ENCODE results near the gene SGMS1. TPM values are rescaled to one million over a fixed set of nuclear protein-coding genes. Genes with fewer than 3 reads are reported as not detected.
"Not testable (repeated sequence)": the region's sequence is repeated elsewhere in the genome, so short reads cannot be mapped to it uniquely, and the experiment has no call there.

SGMS1 gene
- total RNA-seq, 1 donor, result 30.2 TPM

DNA sequence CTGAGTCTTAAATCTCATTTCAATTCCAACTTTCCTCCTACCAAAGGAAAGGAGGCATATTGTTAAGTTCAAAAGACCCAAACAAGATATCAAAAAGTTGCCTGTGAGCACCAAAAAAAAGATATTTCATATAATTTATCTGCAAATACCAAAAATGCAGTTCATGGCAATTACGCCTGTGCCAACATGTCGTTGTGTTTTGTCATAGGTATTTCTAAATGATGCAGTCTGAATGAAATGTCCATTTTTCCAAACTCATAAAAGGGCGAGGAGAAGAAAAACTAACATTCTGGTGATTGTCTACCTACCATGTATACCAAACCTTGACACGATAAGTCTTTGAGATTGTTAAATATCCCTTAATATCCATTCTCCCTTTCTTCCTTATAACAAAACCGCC, 109.8 kb downstream of the SGMS1 start:
- no peak for DNase-seq (ENCODE audit: low read depth in 2 of 3, low spot score in 2 of 3)

DNA sequence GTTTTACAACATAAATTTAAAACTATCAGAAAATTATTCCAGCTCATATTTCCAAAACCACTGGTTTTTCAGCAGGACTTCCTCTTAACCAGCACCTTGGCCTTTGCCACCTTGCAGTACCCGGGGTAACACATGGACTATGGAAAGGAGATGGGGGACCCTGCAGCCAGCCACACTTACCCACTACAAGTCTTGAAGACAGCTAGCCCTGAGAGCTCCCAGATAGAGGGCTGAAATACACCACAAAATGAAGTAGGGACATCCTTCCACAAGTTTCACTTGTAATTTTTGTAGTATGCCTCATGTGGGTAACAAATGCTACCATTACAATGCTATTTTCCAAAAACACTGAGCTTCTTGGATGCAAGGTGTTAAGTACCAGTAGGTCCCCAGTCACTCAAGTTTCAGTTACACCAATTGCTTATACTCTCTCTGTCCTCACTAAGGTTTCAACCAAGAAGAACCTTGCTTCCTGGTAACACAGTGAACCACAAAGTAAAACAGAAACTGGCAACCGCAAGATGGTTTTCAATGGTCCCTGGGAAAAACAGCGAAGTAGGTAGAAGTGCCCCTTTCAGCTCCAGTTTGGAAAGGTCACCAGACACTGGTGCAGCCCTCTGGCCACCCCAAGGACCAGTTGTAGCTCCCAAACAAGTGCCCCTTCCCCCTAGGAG, 110.9 kb downstream of the SGMS1 start:
- DNase-seq (ENCODE audit: low read depth in 2 of 3, low spot score in 2 of 3), result no peak

- no peak for DNase-seq (ENCODE audit: low read depth in 2 of 3, low spot score in 2 of 3)
Measured at GRCh38 chr10:50512214-50512595, 111.6 kb downstream of the SGMS1 start.

DNA sequence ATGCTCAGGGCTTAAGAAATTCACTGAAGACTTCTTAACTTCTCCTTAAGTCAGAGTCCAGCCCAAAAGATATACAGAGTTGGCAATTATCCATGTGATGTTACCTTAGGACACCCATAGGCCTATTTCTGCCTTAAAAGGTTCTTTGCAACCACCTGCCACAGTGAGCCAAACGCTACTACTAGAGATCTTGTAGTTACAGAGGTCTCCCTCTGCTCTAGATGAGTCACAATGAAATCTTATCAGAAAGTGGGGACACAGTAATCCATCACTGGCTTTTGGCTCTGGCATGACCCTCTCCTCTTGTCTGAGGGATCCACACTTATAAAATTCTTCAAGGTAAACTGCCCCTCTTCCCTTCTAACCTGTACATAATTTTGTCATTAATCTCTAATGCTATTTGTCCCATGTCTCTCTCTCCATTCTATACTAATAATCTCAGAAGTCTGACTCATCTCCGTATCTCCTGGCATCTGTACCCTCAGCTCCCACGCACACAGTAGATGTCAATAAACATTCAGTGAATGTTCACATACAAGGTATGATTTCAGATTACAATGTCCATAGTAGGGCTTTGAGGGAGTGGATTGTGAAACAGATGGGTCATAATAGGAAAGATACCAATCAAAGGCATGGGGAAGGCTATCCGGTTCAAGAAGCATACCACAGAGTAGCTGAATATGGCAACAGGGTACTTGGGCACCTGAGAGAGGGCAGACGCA, 112.1 kb downstream of the SGMS1 start:
- DNase-seq (ENCODE audit: low read depth in 2 of 3, low spot score in 2 of 3), result no peak

GRCh38 chr10:50510517-50511473, 113.0 kb downstream of the SGMS1 start:
- DNase-seq (ENCODE audit: low read depth in 2 of 3, low spot score in 2 of 3), result no peak

GRCh38 chr10:50508315-50509051, 115.3 kb downstream of the SGMS1 start:
- DNase-seq (ENCODE audit: low read depth in 2 of 3, low spot score in 2 of 3), result no peak

DNA sequence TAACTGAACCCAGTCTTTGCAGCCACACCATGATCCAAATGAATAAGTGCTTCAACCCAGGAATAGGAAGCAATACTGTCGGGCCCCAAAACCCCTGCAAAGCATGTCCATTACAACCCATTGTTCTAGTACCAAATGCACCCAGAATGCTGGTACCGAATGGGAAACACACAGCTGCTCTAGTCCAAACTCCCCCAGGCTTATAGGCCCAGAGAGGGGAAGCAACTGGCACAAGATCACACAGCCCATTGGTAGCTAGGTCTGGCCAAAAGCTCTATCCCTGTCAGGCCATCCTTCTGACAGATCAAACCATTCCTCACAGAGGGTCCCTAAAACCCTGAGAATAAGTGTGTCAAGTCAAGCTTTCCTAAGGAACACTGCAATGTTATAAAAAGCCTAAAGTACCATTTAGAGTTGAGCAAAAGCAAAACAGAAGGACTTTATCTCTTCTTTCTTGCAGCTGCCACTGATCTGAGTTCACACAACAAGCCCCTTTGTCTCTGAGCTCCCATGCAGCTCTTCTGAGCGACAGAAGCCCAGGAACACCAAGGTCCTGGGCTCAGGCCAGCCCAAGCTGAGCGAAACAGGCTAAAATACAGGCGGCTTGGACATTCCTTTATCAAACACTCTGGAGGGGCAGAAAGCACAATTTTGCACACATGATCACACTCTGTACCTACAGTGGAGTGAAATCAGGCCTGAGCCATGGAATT, 116.7 kb downstream of the SGMS1 start:
- DNase-seq (ENCODE audit: low read depth in 2 of 3, low spot score in 2 of 3), result no peak

DNA sequence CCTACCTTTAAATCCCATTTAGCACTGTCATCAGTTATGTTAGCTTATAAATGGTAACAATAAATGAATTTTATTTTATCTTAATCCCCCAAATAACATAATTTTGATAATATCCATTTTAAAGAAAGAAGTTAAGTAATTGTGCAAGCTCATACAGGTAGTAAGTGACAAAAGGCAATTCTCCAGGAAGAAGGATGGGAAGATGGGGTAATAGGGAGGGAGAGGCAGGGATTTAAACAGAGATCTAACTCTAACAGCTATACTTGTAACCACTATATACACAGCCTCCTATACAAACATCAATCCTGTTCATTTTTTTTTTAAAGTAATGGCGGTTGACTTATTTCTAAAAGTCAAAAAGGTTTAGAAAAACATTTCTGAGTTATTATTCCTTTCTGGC, 119.4 kb downstream of the SGMS1 start:
- no peak for DNase-seq (ENCODE audit: low read depth in 2 of 3, low spot score in 2 of 3)

- no peak for DNase-seq (ENCODE audit: low read depth in 2 of 3, low spot score in 2 of 3)
Measured at GRCh38 chr10:50503661-50504320, 120.0 kb downstream of the SGMS1 start.

GRCh38 chr10:50503156-50503555, 120.6 kb downstream of the SGMS1 start:
- DNase-seq (ENCODE audit: low read depth in 2 of 3, low spot score in 2 of 3), result not testable (repeated sequence)

GRCh38 chr10:50501924-50502452, 121.8 kb downstream of the SGMS1 start:
- DNase-seq (ENCODE audit: low read depth in 2 of 3, low spot score in 2 of 3), result no peak

DNA sequence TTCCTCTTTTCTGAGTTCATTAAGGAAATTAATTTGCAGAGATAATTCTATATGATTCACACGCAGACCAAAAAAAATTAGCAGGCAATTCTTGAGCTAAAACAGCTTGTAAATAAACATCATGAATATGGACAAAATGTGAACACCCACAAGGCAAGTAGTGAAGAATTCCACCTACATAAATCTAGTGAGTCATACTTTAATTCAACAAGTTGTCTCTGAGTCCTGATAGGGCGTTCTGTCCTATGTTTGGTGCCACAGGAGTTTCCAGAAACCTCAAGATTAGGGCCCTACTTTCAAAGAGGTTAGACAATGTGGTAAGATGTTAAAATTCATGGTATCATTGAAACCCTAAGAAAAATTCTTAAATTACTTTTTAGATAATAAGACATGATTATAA, 122.3 kb downstream of the SGMS1 start:
- DNase-seq (ENCODE audit: low read depth in 2 of 3, low spot score in 2 of 3), result no peak

- DNase-seq (ENCODE audit: low read depth in 2 of 3, low spot score in 2 of 3), result no peak
Measured at GRCh38 chr10:50498465-50498864, 125.3 kb downstream of the SGMS1 start.

DNA sequence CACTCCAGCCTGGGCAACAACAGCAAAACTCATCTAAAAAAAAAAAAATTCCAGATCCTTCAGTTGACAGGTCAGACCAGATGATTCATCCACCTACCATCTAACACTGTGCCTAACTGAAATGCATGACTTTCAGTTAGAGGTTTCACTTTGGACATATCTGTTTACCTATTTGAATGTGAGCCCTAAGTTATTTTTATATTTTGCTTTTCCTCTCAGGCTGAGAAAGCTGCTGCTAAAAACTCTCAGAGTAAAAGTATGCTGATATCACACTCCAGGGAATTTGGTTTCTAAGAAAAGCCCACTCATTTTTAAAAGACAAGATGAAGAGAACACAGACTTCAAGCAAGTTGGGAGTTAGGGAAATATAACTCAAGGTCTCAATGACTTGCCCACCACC, 126.0 kb downstream of the SGMS1 start:
- no peak for DNase-seq (ENCODE audit: low read depth in 2 of 3, low spot score in 2 of 3)

- no peak for DNase-seq (ENCODE audit: low read depth in 2 of 3, low spot score in 2 of 3)
Measured at GRCh38 chr10:50496228-50496627, 127.5 kb downstream of the SGMS1 start.

DNA sequence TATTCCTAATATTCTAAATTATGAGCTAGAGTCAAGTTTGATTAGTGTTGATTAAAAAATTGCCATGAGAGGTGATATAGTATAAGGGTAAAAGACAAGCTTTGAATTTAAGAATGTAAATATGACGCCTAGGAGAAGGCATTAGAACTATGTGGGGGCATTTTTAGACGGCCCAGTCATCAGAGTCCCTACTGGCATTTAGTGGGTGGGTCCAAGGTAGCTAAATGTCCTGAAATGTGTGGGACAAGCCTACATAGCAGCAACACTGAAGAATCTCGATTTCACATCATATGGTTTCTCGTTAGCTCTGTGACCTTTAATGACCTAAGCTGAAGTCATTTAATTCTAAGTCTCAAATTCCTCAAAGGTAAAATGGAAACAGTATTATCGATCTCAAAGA, 133.5 kb downstream of the SGMS1 start:
- no peak for DNase-seq (ENCODE audit: low read depth in 2 of 3, low spot score in 2 of 3)

DNA sequence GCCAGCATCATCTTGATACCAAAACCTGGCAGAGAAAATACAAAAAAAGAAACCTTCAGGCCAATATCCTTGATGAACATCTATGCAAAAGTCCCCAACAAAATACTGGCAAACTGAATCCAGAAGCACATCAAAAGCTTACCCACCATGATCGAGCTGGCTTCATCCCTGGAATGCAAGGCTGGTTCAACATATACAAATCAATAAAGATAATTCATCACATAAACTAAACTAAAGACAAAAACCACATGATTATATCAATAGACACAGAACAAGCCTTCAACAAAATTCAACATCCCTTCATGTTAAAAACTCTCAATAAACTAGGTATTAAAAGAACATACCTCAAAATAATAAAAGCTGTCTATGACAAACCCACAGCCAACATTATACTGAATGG, 139.2 kb downstream of the SGMS1 start:
- not testable (repeated sequence) for DNase-seq (ENCODE audit: low read depth in 2 of 3, low spot score in 2 of 3)

DNA sequence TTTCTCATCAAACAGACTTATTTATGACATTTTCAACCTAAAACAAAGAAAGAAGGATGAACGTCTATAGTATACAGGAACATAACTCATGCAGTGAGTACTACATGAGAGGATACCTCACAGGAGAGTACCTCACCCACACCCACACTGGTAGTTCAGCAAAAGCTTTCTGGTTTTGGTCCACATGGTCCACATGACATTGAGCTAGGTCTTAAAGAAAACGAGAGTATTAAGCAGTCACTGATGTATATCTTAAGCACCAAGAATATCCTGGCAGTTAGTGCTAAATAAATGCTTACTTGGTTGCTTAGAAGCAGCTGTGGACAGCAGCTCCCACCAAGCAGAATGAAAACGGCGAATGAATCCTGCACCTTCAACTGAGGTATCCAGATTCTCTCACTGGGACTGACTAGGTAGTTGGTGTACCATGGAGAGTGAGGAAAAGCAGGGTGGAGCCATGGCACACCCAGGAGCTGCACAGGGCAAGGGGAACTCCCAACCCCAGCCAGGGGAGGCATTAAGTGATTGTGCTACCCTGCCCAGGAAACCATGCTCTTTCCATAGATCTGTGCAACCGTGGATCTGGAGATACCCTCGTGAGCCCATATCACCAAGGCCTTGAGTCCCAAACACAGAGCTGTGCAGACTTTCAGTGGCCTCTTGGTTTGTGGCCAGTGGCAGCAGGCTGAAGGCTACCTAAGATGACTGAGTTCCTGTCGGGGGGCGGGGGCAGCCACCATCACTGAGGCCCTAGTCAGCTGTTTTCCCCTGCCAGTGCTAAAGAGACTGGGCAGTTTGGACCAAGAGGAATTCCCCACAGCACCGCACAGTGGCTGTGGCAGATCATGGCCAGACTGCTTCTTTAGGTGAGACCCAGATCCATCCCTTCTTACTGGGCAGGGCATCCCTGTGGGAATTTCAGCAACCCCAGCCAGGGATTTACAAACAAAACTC, 143.4 kb downstream of the SGMS1 start:
- DNase-seq (ENCODE audit: low read depth in 2 of 3, low spot score in 2 of 3), result no peak

Measured in hematopoietic multipotent progenitor cell (in vitro differentiated cells).